Neural cell (in vitro differentiated cells): Measurements from ENCODE around the gene FUT7.

ENCODE experiments used
- CTCF ChIP-seq: fragments of 450-650 bp; IDR thresholded peaks from 2 replicates; pipeline ENCODE4 v1.5.1; 2014; ENCODE audit warnings: antibody characterized with exemption, mild to moderate bottlenecking, moderate library complexity; ENCODE audit not compliant: poor library complexity, severe bottlenecking
- EZH2 ChIP-seq: fragments of 200-600, 300-800 bp; shearing (Covaris generic), sonication (generic); IDR thresholded peaks from 2 replicates; pipeline ENCODE4 v1.6.1; 2014; ENCODE audit warnings: antibody characterized with exemption, low read length, borderline replicate concordance, mild to moderate bottlenecking; ENCODE audit not compliant: insufficient read depth, poor library complexity, severe bottlenecking
- MXI1 ChIP-seq: fragments of 450-650 bp; conservative IDR thresholded peaks from 2 replicates; pipeline ENCODE4 v1.6.1; 2014; ENCODE audit warnings: antibody characterized with exemption, mild to moderate bottlenecking; ENCODE audit not compliant: poor library complexity, severe bottlenecking
- POLR2AphosphoS5 ChIP-seq: IDR thresholded peaks from 2 replicates; pipeline ENCODE4 v1.6.1; 2012
- RAD21 ChIP-seq: fragments of 450-650 bp; conservative IDR thresholded peaks from 2 replicates; pipeline ENCODE4 v1.6.1; 2014; ENCODE audit warnings: antibody characterized with exemption, mild to moderate bottlenecking, moderate library complexity
- REST ChIP-seq: IDR thresholded peaks from 2 replicates; pipeline ENCODE4 v1.6.1; 2012; ENCODE audit warnings: borderline replicate concordance
- TAF1 ChIP-seq: IDR thresholded peaks from 2 replicates; pipeline ENCODE4 v1.6.1; 2012; ENCODE audit warnings: low read depth

- TF ChIP-seq POLR2AphosphoS5 (no peak), CTCF (no peak), MXI1 (no peak), REST (no peak), TAF1 (no peak), RAD21 (no peak), EZH2 (no peak)
Measured at GRCh38 chr9:137064880-137065164, 32.9 kb upstream of the FUT7 start.
